ENCODE measurements around the gene ZNF593OS.

The ZNF593OS gene

GRCh38 chr1:26171084-26172072 is at the start of gene ZNF593OS:
ZNF593OS (minus strand) TSS chr1:26171832; CDS start chr1:26171661, 171 bp downstream.
- no peak for DNase-seq (ENCODE audit: low spot score)

DNA sequence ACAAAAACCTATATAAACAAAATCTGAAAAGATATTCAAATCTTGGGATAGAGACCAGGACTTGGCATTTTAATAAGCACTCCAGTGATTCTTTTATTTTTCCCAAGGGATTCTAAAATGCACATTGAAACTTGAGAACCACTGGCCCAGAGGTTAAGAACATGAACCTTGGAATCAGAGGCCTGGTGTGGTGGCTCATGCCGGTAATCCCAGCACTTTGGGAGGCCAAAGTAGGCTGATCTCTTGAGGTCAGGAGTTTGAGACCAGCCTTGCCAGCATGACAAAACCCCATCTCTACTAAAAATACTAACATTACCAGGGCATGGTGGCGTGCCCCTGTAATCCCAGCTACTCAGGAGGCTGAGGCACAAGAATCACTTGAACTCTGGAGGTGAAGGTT is 49.5 kb upstream of the ZNF593OS start:
- DNase-seq (ENCODE audit: low spot score), result no peak

DNA sequence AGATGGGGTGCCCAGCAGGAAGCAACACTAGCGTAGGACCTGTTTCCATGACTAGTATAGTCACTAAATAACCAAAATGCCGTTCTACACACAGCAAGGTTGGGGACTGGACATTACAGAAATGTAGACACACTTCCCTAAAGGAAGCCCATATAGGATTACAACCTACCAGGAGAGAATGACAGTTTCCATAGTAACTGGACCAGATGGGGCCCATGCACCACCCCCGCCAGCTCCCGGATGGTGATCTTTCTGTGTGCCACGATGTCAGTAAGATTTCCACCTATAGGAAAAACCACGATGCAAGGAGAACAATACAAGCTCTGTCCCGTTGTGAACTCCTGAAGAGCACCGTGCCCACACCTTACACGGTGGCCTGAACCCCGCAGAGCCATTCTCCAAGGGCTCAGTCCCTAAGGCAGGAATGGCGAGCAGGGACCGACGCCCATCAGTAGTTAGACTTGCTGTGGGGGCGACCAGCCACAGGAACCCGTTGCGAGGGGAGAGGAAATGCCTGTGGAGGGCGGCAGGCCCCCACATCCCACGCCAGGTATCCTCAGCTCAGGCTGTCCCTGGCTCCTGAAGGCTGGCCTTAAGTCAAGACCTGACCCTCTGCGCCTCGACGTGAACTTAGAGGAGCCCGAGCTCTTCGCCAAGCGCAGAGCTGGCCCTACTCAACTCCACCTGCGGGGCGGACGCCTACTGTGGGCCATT is 48.7 kb upstream of the ZNF593OS start:
- no peak for DNase-seq (ENCODE audit: low spot score)

GRCh38 chr1:26218906-26219494 is 47.4 kb upstream of the ZNF593OS start:
- no peak for DNase-seq (ENCODE audit: low spot score)

DNA sequence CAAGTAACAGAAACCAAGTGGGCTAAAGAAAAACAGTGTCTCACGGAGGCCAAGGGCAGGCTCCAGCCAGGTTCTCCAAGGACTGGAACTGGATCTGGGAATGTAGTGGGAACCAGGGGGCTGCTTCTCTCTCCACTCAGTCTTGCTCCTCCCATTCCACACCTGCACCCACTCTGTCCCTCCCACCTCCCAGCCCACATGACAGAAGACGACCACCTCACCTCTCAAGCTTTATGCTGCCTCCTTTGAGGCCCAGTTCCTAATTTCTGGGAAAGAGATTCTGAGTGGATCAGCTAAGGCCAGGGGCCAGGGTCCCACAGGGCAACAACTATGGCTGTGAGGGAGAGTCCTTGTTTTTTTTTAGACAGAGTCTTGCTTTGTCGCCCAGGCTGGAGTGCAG is 43.6 kb upstream of the ZNF593OS start:
- no peak for DNase-seq (ENCODE audit: low spot score)

GRCh38 chr1:26213335-26213905 is 41.8 kb upstream of the ZNF593OS start:
- no peak for DNase-seq (ENCODE audit: low spot score)

DNA sequence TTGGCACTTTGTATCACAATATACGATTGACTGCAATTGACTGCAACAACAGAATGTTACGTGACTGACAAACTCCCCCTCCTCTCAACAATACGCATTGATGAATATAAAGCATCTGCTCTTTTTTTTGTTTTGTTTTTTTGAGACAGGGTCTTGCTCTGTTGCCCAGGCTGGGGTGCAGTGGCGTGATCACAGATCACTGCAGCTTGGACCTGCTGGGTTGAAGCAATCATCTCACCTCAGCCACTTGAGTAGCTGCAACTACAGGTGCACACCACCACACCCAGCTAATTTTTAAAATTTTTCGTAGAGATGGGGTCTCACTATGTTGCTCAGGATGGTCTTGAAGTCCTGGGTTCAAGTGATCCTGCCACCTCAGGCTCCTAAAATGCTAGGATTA is 41.1 kb upstream of the ZNF593OS start:
- DNase-seq (ENCODE audit: low spot score), result no peak

DNA sequence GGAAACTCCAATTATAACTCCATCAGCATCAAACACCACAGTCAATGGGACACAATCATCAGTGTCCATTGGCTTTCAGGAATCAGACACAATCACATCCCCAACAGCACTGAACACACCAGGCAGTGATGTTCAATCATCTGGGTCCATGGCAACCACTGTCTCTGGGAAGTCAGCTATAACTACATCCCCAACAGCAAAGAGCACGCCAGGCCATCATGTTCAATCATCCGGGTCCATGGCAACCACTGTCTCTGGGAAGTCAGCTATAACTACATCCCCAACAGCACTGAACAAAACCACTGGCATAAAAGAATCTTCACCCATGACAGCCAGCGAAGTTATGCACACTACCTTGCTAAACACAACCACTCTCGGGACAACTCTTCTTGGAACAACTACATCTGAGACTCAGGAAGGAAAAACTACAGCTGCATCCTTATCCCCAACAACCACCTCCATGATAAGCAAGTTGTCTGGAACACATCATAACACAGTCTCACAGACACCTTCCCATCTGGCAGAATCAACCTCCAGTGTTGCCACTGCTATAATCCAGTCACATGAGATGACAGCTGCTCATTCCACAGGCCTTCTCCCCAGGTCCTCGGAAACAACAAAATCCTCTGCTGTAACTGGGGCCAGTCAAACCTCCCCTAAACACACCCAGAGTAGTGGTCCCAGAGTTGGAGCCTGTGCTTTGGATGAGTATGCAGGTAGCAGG is 38.7 kb upstream of the ZNF593OS start:
- no peak for DNase-seq (ENCODE audit: low spot score)

GRCh38 chr1:26203642-26204318 is 32.1 kb upstream of the ZNF593OS start:
- no peak for DNase-seq (ENCODE audit: low spot score)

DNA sequence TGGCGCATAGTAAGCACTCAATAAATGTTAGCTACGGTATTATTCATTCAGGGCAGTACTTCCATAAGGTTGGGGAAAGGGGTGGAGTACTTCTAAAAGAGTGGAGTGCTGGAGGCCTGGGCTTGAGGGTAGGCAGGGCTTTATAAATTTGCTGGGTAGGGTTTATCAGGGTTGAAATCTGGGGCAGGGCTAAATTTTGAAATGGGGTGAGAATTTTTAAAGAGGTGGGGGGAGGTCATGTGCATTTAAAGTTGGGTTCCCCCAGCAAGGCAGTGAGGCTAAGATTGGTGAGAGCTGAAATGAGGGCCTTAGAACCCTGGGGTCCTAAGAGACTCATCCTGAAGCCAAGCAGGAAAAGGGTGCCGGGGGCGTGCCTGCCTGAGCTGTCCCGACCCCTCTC is 28.8 kb upstream of the ZNF593OS start:
- no peak for DNase-seq (ENCODE audit: low spot score)

DNA sequence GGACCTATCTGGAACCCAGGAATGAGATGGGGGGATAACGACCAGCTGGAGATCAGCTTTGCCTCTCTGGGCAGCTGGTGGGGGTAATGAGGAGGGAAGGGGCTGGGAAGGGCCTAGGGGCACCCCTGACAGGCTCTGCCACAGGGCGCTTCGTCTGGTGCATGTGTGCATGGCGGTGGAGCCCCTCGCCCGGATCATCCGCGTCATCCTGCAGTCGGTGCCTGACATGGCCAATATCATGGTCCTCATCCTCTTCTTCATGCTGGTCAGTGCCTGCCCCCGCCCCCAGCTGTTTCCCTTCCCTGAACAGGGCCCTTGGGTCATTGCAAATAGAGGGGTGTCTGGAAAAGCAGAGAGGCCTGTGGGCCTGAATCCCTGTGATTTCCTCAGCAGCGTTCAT is 26.2 kb upstream of the ZNF593OS start:
- no peak for DNase-seq (ENCODE audit: low spot score)

DNA sequence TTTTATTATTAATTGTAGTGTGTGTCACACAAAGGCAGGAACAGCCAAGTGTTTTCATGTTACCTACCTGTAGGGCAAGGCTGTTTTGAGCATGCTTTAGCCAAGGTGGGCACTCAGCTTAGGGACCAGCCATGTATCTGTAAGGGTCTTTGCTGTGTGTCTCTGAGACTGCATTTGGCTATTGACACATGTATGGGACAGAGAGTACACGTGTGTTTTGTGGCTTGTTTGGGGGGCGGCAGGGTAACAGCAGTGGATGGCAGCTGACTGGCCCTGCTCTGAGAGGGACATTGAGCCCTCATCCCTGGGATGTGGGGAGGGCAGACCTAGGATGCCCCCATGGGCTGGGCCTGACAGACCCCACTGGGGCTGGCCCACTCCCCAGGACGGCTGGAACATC is 25.7 kb upstream of the ZNF593OS start:
- DNase-seq (ENCODE audit: low spot score), result no peak

- DNase-seq (ENCODE audit: low spot score), result no peak
These were observed 24.2 kb upstream of the ZNF593OS start for GRCh38 chr1:26195805-26196204.

- no peak for DNase-seq (ENCODE audit: low spot score)
These were observed 20.1 kb upstream of the ZNF593OS start for GRCh38 chr1:26191739-26192138.

DNA sequence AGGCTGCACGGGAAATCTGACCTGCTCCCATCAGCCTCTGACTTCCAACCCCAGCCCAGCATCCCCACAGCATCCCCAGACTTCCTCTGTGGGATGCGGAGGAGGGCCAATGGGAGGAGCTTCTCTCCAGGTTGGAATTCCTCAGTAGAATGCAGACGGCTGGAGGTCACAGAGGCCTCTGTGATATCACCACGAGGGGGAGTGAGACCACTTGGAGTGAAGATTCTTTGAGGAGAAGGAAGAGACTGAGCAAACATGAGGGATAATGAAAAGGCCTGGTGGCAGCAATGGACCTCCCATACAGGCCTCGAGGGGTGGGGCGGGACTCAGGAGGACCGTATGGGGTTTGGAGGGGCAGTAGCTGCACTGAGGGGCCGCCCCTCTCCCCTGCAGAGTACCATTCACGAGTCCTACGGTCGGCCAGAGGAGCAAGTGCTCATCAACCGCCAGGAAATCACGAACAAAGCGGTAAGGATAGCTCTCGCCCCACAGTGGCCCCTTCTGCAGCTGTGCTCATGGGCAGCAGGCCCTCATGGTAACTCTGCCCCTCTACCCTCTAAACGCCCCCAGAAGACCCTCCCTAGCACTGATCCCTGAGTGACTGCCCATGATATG is 18.8 kb upstream of the ZNF593OS start, which contains the start of gene CATSPER4:
Gene CATSPER4, plus strand, starts transcription at position 230 of the 615 bp plus-strand sequence. Its CDS starts 26 bp downstream, at position 256.
- DNase-seq (ENCODE audit: low spot score), result no peak

GRCh38 chr1:26189751-26190275 is 18.2 kb upstream of the ZNF593OS start:
- no peak for DNase-seq (ENCODE audit: low spot score)

DNA sequence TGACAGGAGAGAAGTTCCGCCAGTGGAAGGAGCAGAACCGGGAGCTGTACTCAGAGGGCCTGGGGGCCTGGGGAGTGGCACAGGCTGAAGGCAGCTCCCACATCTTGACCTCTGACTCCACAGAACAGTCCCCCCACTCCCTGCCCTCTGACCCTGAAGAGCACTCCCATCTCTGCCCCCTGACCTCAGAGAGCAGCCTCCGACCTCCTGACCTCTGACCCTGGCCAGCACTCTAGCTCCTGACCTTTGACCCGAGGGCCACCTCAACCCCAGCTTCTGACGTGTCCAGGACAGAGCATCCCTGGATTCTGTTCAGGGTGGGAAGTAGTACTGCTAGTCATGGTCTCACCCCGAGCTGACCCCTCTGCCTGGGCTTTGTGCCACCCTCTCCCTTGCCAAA is 17.7 kb upstream of the ZNF593OS start:
- DNase-seq (ENCODE audit: low spot score), result no peak

DNA sequence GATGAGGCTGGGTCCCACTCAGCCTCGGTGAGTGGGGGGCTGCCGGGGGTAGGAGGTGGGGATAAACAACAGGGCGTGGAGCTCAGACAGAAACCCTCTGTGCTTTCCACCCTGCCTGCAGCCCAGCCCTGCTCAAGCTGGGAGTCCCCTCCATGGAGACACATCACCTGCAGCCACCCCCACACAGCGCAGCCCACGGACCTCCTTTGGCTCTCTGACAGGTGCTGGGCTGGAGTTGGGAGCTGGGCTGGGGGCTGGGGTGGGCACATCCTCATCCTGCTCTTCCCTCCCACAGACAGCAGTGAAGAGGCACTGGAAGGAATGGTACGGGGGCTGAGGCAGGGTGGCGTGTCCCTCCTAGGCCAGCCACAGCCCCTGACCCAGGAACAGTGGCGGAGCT is 16.8 kb upstream of the ZNF593OS start:
- DNase-seq (ENCODE audit: low spot score), result no peak

GRCh38 chr1:26187882-26188281 is 16.2 kb upstream of the ZNF593OS start:
- no peak for DNase-seq (ENCODE audit: low spot score)

DNA sequence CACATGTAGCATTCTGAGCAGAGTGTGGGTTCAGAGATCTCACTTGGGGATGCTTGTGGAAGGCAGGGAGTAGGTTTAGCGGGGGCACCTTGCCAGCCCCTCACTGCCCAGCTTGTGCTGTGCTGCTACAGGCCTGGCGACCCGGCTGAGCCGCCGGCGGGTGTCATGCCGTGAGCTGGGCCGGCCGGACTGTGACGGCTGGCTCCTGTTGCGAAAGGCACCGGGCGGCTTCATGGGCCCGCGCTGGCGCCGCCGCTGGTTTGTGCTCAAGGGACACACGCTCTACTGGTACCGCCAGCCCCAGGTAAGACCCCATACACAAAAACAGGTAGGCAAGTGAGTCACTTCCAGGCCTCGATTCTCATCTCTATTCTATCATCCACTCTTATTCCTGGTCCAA is 13.3 kb upstream of the ZNF593OS start:
- no peak for DNase-seq (ENCODE audit: low spot score)
